ENCODE data around the gene RPRD1A.
A peak's percentile ranks its signal among the peaks of the same experiment; 100 is the strongest.
"Not testable (repeated sequence)": the region's sequence is repeated elsewhere in the genome, so short reads cannot be mapped to it uniquely, and the experiment has no call there.

The RPRD1A gene

DNA sequence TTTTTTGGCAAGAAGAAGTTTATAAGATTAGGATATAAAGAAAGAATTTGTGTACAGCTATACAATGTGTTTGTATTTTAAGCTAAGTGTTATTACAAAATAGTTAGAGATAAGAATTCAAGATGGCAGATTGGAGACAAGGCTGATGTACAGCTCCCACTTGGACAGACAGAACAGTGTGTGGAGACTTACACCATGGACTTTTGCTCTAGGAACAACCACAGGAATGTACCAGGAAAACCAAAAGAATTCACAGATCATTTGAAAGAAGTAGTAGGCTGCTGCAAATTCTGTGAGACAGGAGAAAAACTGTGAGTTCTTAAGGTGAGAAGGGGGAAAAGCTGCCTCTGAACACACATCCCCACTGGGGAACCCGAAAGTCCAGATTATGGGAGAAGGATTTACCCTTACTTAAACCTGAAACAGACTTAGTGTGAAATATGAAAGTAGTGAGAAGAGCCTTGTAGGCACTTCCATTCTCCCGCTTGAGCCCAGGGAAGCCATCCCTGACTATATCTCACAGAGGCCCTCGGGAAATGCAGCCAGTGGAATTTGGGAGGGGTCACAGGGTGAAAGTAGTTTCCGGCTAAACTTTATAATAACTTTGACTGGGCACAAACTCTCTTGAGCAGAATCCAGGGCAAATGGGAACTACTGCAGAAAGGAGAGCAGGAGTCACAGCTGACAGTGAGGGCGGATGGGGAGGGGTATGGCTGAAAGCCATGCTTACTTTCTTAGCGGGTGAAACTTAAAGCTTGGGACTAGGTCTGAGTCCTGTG lies 11.6 kb upstream of the RPRD1A start:
- peak; percentile 25 to 28 for DNase-seq (ENCODE audit: low read depth in 2 of 2)

DNA sequence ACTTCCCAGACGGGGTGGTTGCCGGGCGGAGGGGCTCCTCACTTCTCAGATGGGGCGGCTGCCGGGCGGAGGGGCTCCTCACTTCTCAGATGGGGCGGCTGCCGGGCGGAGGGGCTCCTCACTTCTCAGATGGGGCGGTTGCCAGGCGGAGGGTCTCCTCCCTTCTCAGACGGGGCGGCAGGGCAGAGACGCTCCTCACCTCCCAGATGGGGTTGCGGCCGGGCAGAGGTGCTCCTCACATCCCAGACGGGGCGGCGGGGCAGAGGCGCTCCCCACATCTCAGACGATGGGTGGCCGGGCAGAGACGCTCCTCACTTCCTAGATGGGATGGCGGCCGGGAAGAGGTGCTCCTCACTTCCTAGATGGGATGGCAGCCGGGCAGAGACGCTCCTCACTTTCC lies 10.4 kb upstream of the RPRD1A start:
- DNase-seq (ENCODE audit: low read depth in 2 of 2): not testable (repeated sequence)

DNA sequence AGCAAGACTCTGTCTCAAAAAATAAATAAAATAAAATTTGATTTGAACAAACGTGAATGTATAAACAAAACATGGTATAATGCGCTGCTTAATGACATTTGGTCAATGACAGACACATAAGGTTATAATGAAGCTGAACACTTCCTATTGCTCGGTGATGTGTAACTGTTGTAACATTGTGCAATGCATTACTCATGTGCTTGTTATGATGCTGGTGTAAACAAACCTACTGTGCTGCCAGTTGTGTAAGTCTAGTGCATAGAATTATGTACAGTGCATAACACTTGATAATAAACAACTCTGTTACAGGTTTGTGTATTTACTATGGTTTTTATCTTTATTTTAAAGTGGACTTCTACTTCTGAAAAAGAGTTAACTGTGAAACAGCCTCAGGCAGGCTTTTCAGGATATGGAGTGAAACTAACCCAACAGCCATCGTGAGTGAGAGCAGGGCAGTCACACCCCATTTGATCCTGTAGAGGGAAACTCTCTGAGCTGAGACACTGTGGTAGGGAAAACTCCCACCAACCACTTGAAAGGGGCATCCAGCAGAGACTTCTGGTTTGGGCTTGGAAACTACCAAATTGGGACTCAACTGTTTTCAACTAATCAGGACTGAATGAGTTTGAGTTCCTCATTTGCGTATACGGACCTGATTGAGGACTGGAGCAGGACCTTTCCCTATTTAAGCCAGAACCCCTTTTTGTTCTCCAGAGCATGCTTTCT lies 8.7 kb upstream of the RPRD1A start:
- DNase-seq (ENCODE audit: low read depth in 2 of 2): peak; percentile 15 to 28

DNA sequence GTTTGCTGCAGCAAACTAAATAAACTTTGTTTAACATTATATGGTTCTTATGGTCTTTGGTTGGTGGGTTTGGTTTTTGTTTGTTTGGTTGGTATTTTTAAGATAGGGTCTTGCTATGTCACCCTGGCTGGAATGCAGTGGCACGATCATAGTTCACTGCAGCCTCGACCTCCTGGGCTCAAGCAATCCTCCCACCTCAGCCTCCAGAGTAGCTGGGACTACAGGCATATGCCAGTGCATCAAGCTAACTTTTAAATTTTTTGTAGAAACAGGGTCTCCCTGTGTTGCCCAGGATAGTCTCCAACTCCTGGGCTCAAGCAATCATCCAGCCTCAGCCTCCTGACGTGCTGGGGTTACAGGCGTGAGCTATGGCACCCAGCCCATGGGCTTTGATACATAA lies 7.1 kb upstream of the RPRD1A start:
- DNase-seq (ENCODE audit: low read depth in 2 of 2): no peak

DNA sequence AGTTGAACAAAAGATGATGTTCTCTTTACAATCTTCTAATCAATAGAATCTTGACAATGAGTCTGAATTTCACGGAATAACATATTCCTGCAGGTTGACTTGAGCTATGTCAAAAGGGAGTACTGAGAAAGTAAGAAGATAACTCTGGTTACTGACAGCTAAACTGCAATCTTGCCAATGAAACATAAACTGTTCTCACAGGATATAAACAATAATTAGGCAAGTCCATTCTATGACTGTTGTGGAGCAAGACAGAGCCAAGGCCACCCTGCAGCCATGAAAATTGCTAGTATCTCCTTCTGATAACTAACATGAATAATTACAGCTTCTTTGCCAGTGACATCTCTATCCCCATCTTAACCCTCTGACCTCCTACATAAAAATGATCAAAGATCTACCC lies 6.3 kb upstream of the RPRD1A start:
- DNase-seq (ENCODE audit: low read depth in 2 of 2): no peak

DNA sequence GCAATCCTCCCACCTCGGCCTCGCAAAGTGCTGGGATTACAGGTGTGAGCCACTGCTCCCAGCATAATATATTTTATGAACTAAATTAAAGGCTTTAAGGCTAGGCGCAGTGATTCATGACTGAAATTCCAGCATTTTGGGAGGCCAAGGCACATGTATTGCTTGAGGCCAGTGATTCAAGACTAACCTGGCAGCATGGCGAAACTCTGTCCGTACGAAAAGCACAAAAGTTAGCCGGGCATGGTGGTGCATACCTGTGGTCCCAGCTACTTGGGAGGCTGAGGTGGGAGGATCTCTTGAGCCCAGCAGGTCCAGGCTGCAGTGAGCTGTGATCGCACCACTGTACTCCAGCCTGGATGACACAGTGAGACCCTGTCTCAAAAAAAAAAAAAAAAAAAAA lies 5.0 kb upstream of the RPRD1A start:
- not testable (repeated sequence) for DNase-seq (ENCODE audit: low read depth in 2 of 2)

DNA sequence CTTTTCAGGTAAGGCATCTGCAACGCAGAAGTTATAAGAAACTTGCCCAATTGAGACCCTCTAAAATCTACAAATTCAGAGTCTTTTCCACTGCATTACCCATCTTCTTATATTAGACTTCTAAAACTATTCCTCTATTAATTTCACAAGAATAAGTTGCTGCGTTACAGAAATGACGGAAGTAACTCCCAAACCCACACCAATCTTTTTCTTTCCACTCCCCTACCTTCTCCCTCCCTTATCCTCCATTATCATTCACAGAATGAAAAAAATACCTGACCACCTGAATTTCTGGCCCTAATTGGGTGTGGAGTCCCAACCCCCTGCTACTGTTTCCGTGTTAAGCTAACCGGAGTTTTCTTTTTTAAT lies 689 bp downstream of the RPRD1A start:
- no peak for DNase-seq (ENCODE audit: low read depth in 2 of 2)

DNA sequence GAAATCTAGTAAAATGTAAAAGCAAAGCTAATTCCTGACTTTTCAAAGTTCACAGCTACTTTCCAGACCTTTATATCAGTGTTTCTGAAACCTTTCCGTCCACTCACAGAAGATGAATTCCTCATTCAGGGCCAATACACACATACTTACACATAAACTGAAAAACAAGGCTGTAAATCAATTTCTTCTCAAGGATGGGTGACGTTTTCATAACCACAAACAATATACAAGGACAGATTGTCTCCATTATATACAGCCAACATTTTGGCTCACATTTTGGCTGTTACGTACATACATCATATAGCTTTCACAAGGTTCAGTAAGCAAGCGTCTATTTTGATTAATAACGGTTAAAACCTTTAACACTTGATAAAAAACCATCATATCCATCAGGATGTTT lies 1.4 kb downstream of the RPRD1A start:
- peak; percentile 29 to 35 for DNase-seq (ENCODE audit: low read depth in 2 of 2)

DNA sequence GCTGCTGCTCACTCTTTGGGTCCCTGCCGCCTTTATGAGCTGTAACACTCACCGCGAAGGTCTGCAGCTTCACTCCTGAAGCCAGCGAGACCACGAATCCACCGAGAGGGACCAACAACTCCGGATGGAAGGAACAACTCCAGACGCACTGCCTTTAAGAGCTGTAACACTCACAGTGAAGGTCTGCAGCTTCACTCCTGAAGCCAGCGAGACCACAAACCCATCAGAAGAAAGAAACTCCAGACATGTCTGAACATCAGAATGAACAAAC lies 2.6 kb downstream of the RPRD1A start:
- not testable (repeated sequence) for DNase-seq (ENCODE audit: low read depth in 2 of 2)

DNA sequence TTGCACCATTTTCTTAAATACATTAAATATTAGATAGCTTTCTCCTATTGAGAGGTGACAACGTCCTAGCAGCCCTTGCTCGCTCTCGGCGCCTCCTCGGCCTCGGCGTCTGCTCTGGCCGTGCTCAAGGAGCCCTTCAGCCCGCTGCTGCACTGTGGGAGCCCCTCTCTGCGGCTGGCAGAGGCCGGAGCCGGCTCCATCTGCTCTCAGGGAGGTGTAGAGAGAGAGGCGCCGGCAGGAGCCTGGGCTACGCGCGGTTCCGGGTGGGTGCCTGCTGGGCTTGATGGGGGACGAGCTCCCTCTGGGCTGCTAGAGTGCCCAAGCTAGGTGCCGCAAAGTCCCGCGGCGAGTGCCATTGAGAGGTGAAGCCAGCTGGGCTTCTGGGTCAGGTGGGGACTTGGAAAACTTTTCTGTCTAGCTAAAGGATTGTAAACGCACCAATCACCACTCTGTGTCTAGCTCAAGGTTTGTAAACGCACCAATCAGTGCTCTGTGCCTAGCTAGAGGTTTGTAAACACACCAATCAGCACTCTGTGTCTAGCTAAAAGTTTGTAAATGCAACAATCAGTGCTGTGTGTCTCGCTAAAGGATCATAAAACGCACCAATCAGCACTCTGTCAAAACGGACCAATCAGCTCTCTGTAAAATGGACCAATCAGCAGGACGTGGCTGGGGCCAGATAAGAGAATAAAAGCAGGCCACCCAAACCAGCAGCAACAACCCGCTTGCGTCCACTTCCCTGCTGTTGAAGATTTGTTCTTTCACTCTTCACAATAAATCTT lies 3.1 kb downstream of the RPRD1A start:
- DNase-seq (ENCODE audit: low read depth in 2 of 2): no peak

DNA sequence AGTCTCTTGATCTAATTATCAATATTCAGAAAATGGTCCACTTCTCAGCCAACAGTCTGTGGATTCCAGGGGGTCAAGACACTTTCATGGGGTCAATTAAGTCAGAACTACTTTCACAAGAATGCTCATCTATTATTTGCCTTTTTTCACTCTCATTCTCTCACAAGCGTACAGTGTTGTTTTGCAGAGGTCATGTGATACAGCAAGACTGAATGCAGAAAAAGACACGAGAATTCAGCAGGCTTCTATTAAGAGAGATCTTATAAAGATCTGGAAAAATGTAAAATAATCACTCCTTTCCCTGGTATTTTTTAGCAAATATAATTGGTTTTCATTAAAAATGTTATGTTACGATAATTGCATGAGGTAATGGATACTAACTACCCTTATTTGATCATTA lies 8.7 kb downstream of the RPRD1A start:
- no peak for DNase-seq (ENCODE audit: low read depth in 2 of 2)

DNA sequence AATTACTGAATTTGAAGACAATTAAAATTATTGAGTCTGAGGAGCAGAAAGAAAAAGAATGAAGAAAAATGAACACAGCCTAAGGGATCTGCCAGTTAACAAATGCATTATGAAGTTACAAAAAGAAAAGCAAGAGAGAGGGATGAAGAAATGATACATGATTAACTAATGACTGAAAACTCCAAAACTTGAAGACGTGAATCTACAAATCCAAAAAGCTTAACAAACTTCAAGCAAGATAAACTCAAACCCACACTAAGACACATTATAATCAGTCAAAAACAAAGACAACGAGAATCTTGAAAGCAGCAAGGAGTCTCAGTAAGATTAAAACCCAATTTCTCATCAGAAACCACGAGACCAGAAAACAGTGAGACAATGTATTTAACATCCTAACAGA lies 15.6 kb downstream of the RPRD1A start:
- no peak for DNase-seq (ENCODE audit: low read depth in 2 of 2)

DNA sequence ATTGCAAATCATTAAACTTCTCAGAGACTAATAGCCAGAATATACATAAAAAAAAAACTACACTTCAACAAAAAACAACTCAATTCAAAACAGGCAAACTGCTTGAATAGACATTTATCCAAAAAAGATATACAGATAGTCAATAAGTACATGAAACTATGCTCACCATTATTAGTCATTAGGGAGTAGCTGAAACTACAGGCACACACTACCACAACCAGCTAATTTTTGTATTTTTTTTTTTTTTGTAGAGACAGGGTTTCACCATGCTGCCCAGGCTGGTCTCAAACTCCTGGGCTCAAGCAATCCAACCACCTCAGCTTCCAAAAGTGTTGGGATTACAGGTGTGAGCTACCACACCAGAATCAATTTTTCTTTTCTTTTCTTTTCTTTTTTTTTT lies 16.9 kb downstream of the RPRD1A start:
- no peak for DNase-seq (ENCODE audit: low read depth in 2 of 2)

DNA sequence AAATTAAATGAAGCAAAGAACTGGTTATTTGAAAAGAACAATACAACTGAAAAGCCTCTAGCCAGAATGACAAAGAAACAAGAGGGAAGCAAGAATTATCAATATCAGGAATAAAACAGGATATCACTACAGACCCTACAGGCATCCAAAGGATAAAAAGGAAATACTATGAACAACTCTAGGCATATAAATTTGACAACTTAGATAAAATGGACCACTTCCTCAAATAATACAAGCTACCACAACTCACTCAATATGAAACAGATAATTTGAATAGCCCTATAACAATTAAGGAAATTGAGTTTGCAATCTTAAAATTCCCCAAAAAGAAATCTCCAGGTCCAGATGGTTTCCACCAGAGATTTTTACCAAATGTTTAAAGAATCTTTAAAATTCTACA lies 19.8 kb downstream of the RPRD1A start:
- no peak for DNase-seq (ENCODE audit: low read depth in 2 of 2)

DNA sequence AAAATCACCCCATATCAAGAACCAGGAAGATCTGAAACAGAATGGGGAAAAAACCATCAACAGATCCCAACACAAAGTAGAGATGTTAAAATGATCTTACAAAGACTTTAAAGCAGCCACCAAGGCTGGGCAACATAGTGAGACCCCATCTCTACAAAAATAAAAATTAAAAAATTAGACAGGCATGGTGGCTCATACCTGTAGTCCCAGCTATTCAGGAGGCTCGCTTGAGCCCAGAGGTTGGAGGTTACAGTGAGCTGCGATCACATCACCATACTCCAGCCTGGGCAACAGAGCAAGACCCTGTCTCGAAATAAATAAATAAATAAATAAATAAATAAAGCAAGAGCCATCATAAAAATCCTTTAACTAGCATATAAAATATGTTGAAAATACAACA lies 20.5 kb downstream of the RPRD1A start:
- DNase-seq (ENCODE audit: low read depth in 2 of 2): no peak

DNA sequence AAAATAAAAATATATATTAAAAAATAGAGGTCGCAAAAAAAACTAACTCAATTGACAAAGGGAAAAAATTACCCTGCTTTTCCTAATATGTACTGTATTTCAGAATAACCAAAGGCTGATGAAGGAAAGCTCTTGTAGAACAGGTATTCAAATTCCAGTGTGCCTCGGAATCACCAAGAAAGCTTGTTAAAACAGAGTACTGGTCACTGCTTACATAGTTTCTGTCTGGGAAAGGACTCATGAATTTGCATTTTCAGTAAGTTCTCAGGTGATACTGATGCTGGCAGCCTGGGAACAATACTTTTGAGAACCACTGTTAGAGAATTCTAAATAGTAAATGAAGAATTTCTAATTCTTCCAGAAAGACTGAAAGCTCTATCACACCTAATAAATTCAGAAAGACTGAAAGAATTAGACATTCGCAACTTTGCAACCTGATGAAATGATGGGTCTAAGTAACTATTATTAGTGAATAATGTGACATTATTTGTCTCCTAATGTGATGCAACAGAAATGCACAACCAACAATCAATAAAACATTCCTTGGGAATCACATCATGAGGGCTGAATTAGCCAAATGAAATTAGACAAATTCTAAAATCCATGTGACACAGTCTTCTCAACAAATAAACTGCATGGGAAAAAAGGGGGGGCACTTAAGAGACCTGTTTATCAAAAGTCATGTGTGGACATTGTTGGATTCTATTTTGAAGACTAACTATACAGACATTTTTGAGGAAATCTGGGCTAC lies 21.9 kb downstream of the RPRD1A start:
- no peak for DNase-seq (ENCODE audit: low read depth in 2 of 2)

DNA sequence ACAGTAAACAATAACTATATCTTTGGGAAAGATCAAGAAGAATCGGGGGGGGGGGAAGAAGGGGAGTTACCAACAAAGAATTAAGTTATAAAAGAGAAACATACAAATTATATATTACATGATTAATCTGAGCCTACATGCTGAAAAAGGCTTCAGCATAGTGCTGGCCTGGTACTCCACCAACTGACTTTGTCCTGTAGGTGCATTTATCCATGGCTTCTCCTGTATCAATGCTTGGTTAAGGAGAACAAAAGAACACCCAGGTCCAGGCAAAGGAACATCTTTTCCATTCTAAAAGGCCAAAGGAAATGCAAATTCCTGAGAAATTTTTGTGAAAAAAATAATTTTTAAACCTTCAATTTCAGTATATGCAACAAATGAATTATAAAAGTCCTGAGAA lies 24.2 kb downstream of the RPRD1A start:
- DNase-seq (ENCODE audit: low read depth in 2 of 2): no peak

DNA sequence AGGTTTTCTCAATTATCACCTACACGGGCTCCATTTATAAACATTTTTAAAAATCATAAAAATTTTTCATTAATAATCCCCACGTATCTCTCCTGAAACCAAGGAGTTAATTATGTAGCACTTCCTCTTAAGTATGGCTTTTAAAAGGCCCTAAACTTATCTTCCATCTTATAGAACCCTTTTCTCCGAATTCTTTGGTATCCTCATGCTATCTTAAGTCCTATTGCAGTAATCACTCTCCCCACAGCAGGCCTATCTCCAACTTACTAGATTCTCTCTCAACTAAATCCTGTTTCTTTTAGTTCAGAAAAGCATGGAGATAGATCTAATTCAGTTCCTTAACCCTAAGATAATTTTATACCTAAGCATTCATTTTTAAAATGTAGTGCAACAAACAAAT lies 26.2 kb downstream of the RPRD1A start:
- no peak for DNase-seq (ENCODE audit: low read depth in 2 of 2)

DNA sequence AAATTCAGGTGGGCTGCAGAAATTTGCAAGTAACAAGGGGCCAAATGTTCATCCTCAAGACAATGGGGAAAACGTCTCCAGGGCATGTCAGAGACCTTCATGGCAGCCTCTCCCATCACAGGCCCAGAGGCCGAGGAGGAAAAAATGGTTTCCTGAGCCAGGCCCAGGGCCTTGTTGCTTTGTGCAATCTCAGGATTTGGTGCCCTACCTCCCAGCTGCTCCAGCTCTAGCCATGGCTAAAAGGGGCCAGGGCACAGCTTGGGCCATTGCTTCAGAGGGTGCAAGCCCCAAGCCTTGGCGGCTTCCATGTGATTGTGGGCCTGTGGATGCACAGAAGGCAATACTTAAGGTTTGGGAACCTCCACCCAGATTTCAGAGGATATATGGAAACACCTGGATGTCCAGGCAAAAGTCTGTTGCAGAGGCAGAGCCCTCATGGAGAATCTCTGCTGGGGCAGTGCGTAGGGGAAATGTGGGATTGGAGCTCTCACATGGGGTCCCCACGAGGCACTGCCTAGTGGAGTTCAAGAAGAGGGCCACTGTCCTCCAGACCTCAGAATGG lies 29.2 kb downstream of the RPRD1A start:
- no peak for DNase-seq (ENCODE audit: low read depth in 2 of 2)

DNA sequence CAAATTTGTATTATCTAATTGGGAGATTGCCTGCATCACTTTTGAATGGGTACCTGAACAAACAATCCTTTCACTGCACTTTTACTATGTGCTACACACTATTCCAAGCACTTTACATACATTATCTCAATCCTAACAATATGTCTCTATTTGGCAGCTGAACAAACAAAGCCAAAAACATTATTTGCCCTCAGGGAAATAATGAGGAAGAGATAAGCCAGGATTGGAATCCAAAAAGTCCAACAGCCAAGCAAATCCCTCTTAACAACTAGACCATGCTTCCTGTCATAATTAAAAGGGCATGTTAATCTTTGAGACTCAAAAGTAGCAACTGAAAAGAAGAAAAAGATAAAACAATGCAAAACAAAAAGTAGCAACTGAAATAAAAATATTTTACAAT lies 32.1 kb downstream of the RPRD1A start:
- no peak for DNase-seq (ENCODE audit: low read depth in 2 of 2)

DNA sequence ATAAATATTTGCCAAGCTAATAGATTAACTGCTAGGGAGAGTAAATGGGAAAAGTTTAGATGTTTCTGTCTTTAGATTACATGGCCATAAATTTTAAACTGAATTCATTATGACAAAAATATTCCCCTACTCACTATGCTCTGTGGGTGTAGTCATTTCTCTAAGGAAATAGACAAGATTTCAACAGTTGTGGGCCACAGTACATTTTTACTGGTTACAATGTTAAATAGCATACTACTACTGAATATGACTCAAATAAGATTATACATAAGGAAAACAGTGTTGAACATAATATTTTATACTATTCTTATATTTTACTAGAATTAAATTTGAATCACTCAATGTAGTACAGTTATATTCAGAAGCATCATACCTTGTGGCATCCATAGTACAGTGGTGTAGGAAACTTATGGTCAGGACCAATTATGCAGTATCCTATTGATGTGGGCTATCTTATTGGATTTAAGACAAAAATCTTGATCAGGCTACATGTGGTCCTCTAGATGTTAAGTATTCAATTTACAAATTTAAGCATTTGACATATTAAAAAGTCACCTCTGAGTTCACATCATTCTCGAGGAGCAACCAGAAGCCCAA lies 33.0 kb downstream of the RPRD1A start:
- DNase-seq (ENCODE audit: low read depth in 2 of 2): no peak

DNA sequence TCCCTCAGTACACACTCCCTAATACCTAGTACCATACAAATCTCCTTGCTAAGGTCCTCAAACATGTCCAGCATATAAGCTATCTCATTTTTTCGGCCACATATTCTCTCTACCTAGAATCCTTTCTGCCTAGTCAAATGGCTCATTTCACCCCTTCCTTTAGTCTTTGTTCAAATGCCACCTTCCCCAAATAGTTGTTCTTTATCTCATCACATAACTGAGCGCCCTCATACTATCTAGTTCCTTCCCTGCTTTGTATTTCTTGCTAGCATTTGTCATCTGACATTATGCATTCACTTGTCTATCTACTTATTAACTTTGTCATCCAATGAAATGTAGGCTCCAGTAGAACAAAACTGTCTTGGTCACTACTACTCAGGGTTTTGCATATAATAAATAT lies 35.5 kb downstream of the RPRD1A start:
- no peak for DNase-seq (ENCODE audit: low read depth in 2 of 2)
